Measurements from ENCODE around the gene FICD. TPM values are rescaled to one million over a fixed set of nuclear protein-coding genes. Genes with fewer than 3 reads are reported as not detected.

FICD gene
- total RNA-seq, 1 donor from 2014 or later = 7.1 TPM

DNA sequence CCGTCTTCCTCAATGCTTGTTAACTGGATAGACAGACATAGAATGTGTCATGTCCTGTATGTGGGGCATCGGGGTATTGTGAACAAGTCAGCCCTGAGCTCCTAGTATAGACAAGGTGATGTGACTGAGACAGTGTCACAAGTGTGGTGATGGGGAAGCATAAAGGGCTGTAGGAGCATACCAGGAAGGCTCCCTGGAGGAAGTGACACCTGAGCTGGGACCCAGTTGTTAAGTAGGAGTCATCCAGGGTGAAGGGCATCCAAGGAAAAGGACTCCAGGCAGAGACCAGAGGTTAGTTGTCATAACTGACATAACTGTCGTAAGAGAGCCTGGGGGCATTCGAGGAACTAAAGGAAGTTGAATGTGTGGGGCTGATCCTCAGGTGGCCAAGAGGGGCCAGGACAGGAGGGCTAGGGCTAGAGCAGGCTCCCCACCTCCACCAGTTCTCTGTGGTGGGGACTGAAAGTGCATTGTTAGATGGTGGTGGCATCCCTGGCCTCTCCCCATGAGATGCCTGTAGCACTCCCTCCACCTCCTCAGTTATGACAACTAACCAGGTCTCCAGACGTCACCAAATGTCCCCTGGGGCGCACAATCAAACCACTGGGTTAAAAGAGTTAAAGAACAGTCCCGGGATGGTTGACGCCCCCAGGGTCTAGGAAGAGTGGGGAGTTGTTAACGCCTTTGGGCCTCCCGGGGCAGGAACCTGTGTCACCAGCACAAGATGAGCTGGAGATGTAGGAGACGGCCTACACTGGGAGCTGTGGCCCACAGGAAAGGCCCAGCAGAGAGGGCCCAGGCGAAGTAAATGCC lies 2.4 kb downstream of the FICD start:
- H3K27ac Mint-ChIP-seq = no peak overlapping the region
- DNase-seq (ENCODE audit: low spot score) = no peak

DNA sequence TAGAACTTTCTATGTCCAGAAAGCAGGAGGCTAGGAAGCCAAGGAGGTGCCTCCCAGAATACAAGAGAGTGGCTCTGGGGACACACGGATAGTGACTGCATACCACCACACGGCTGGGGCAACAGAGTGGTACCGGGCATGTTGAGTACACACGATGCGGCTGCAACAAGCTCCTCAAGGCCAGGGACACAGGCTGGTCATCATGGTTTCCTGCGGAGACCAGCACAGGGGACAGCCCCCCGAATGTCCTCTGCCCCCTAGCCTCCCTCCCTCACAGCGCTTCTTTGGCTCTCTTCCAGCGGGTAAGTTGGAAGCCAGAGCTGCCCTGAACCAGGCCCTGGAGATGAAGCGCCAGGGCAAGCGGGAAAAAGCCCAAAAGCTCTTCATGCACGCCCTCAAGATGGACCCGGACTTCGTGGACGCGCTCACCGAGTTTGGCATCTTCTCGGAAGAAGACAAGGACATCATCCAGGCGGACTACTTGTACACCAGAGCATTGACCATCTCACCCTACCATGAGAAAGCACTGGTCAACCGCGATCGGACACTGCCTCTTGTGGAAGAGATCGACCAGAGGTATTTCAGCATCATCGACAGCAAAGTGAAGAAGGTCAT lies 3.1 kb downstream of the FICD start:
- Histone ChIP-seq H3K9me3 (ENCODE audit: low read depth) (no peaks in the 10 kb centered on the region), H3K4me2 (no peak overlapping the region), H3F3A (ENCODE audit: low read depth) (peaks cover 28% of the 10 kb centered on the region), H3K4me1 (peaks cover 8% of the 10 kb centered on the region), H3K9ac (no peak overlapping the region), H3K36me3 (peaks cover 16% of the 10 kb centered on the region), H3K4me3 (no peak overlapping the region), H3K79me2 (ENCODE audit: low read depth) (peaks cover 12% of the 10 kb centered on the region), H4K20me1 (ENCODE audit: low read depth) (peaks cover 20% of the 10 kb centered on the region), H3K27ac (no peak overlapping the region), H2AFZ (replicated peaks) (no peak overlapping the region), H3K27me3 (no peaks in the 10 kb centered on the region)
- no peak for DNase-seq (ENCODE audit: low spot score)
- H3K9me3 Mint-ChIP-seq = no peaks in the 10 kb centered on the region
- peaks cover 32% of the 10 kb centered on the region for H3K36me3 Mint-ChIP-seq
- TF ChIP-seq EZH2 (IDR thresholded peaks at IDR 0.05) = no peak
- no peak overlapping the region for H3K27ac Mint-ChIP-seq
- no peak overlapping the region for H3K4me3 Mint-ChIP-seq
- H3K27me3 Mint-ChIP-seq (ENCODE audit: insufficient read depth, low read depth) = peaks cover 16% of the 10 kb centered on the region
- H3K4me1 Mint-ChIP-seq = peaks cover 15% of the 10 kb centered on the region

More for the DNA sequence above, 2.4 kb downstream of the FICD start:
- TF ChIP-seq, protein P1, sequence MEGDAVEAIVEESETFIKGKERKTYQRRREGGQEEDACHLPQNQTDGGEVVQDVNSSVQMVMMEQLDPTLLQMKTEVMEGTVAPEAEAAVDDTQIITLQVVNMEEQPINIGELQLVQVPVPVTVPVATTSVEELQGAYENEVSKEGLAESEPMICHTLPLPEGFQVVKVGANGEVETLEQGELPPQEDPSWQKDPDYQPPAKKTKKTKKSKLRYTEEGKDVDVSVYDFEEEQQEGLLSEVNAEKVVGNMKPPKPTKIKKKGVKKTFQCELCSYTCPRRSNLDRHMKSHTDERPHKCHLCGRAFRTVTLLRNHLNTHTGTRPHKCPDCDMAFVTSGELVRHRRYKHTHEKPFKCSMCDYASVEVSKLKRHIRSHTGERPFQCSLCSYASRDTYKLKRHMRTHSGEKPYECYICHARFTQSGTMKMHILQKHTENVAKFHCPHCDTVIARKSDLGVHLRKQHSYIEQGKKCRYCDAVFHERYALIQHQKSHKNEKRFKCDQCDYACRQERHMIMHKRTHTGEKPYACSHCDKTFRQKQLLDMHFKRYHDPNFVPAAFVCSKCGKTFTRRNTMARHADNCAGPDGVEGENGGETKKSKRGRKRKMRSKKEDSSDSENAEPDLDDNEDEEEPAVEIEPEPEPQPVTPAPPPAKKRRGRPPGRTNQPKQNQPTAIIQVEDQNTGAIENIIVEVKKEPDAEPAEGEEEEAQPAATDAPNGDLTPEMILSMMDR (IDR thresholded peaks at IDR 0.05) = no peak
- TF ChIP-seq EZH2 (IDR thresholded peaks at IDR 0.05) (no peak), EZH2phosphoT487 (IDR thresholded peaks at IDR 0.05) (no peak)
- H3K36me3 ChIP-seq = peaks cover 11% of the 10 kb centered on the region
- peaks cover 8% of the 10 kb centered on the region for H3K4me1 ChIP-seq
- H3K79me2 ChIP-seq (ENCODE audit: low read depth) = peaks cover 12% of the 10 kb centered on the region
- Mint-ChIP-seq H3K9me3 (no peaks in the 10 kb centered on the region), H3K4me3 (peak overlapping the region; percentile 10), H3K36me3 (peaks cover 31% of the 10 kb centered on the region), H3K4me1 (peaks cover 15% of the 10 kb centered on the region), H3K27me3 (ENCODE audit: insufficient read depth, low read depth) (peaks cover 17% of the 10 kb centered on the region)
- H3K4me2 ChIP-seq = no peak overlapping the region
- H3F3A ChIP-seq (ENCODE audit: low read depth) = peaks cover 33% of the 10 kb centered on the region
- H2AFZ ChIP-seq (replicated peaks) = no peak overlapping the region
- no peak overlapping the region for H3K27ac ChIP-seq
- no peaks in the 10 kb centered on the region for H3K27me3 ChIP-seq
- no peaks in the 10 kb centered on the region for H3K9me3 ChIP-seq (ENCODE audit: low read depth)
- H3K9ac ChIP-seq = no peak overlapping the region
- H4K20me1 ChIP-seq (ENCODE audit: low read depth) = peaks cover 13% of the 10 kb centered on the region
- H3K4me3 ChIP-seq = no peak overlapping the region

DNA sequence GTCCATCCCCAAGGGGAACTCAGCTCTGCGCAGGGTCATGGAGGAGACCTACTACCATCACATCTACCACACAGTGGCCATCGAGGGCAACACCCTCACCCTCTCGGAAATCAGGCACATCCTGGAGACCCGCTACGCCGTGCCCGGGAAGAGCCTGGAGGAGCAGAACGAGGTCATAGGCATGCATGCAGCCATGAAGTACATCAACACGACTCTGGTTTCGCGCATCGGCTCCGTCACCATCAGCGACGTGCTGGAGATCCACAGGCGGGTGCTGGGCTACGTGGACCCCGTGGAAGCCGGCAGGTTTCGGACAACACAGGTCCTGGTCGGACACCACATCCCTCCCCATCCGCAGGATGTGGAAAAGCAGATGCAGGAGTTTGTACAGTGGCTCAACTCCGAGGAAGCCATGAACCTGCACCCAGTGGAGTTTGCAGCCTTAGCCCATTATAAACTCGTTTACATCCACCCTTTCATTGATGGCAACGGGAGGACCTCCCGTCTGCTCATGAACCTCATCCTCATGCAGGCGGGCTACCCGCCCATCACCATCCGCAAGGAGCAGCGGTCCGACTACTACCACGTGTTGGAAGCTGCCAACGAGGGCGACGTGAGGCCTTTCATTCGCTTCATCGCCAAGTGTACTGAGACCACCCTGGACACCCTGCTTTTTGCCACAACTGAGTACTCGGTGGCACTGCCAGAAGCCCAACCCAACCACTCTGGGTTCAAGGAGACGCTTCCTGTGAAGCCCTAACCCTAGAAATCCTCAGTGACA lies 3.8 kb downstream of the FICD start:
- H3K27me3 Mint-ChIP-seq (ENCODE audit: insufficient read depth, low read depth) = peaks cover 16% of the 10 kb centered on the region
- Histone ChIP-seq H4K20me1 (ENCODE audit: low read depth) (peaks cover 20% of the 10 kb centered on the region), H3K4me1 (peaks cover 8% of the 10 kb centered on the region), H2AFZ (replicated peaks) (no peak overlapping the region), H3K9me3 (ENCODE audit: low read depth) (no peaks in the 10 kb centered on the region), H3K4me2 (no peak overlapping the region), H3K27me3 (no peaks in the 10 kb centered on the region), H3F3A (ENCODE audit: low read depth) (peaks cover 28% of the 10 kb centered on the region), H3K36me3 (peaks cover 16% of the 10 kb centered on the region), H3K9ac (no peak overlapping the region), H3K27ac (no peak overlapping the region), H3K79me2 (ENCODE audit: low read depth) (peaks cover 12% of the 10 kb centered on the region), H3K4me3 (no peak overlapping the region)
- H3K4me1 Mint-ChIP-seq = peaks cover 15% of the 10 kb centered on the region
- H3K4me3 Mint-ChIP-seq = no peak overlapping the region
- no peak overlapping the region for H3K27ac Mint-ChIP-seq
- TF ChIP-seq EZH2phosphoT487 (IDR thresholded peaks at IDR 0.05) = no peak
- no peak for TF ChIP-seq EZH2 (IDR thresholded peaks at IDR 0.05)
- TF ChIP-seq, protein P1 (IDR thresholded peaks at IDR 0.05) = no peak
- DNase-seq (ENCODE audit: low spot score) = no peak
- H3K9me3 Mint-ChIP-seq = no peaks in the 10 kb centered on the region
- peaks cover 37% of the 10 kb centered on the region for H3K36me3 Mint-ChIP-seq
